Keratinocyte (primary cell): ENCODE measurements around the gene DISC1. TPM values are rescaled to one million over a fixed set of nuclear protein-coding genes. Genes with fewer than 3 reads are reported as not detected.

Experiments used
- DNase-seq: peaks from one replicate; pipeline ENCODE4 v3.0.0-alpha.2; 2011; ENCODE audit warnings: low read depth, missing footprints, low spot score
- FAIRE-seq: peaks from 2 replicates; lab custom pipeline; 2011; peaks lifted over from hg19 to GRCh38; lab: Jason Lieb, UNC
- H2AFZ ChIP-seq: 2 replicates; pipeline ENCODE4 v1.6.0; 2012; ENCODE audit warnings: low read length, control low read depth, inconsistent platforms; ENCODE audit not compliant: control insufficient read depth
- H3K27ac ChIP-seq: 2 replicates; pipeline ENCODE4 v1.5.1; 2011; ENCODE audit warnings: low read length; ENCODE audit not compliant: control insufficient read depth, insufficient read depth
- H3K27me3 ChIP-seq: 3 replicates; pipeline ENCODE4 v1.6.0; 2011; ENCODE audit warnings: low read length; ENCODE audit not compliant: control insufficient read depth, insufficient read depth; ENCODE audit errors: extremely low read depth
- H3K36me3 ChIP-seq, 2 experiments: 2 replicates in 1 of 2; 3 replicates in 1 of 2; pipeline ENCODE4 v1.5.1; 2011; ENCODE audit warnings: low read length in 2 of 2, mild to moderate bottlenecking in 1 of 2; ENCODE audit not compliant: control insufficient read depth in 2 of 2, insufficient read depth in 2 of 2; ENCODE audit errors: extremely low read depth in 1 of 2
- H3K4me1 ChIP-seq: 3 replicates; pipeline ENCODE4 v1.5.1; 2011; ENCODE audit warnings: low read length; ENCODE audit not compliant: control insufficient read depth, insufficient read depth; ENCODE audit errors: extremely low read depth
- H3K4me2 ChIP-seq: 3 replicates; pipeline ENCODE4 v1.6.0; 2011; ENCODE audit warnings: low read depth, low read length; ENCODE audit not compliant: control insufficient read depth, insufficient read depth; ENCODE audit errors: extremely low read depth
- H3K4me3 ChIP-seq, 3 experiments: fragments of 200-600 bp in 1 of 3; sonication (generic) in 1 of 3; 2 replicates in 2 of 3; 3 replicates in 1 of 3; pipeline ENCODE4 v1.5.1; 2011 to 2016; ENCODE audit warnings: low read length in 3 of 3, mild to moderate bottlenecking in 3 of 3, control low read depth in 2 of 3, inconsistent platforms in 1 of 3, low read depth in 1 of 3, mixed read lengths in 1 of 3, mixed run types in 1 of 3, moderate library complexity in 1 of 3; ENCODE audit not compliant: control insufficient read depth in 2 of 3, insufficient read depth in 2 of 3; ENCODE audit errors: extremely low read depth in 1 of 3
- H3K79me2 ChIP-seq: 2 replicates; pipeline ENCODE4 v1.6.0; 2012; ENCODE audit warnings: low read length; ENCODE audit not compliant: control insufficient read depth, insufficient read depth
- H3K9ac ChIP-seq: 3 replicates; pipeline ENCODE4 v1.6.0; 2011; ENCODE audit warnings: low read length; ENCODE audit not compliant: control insufficient read depth, insufficient read depth; ENCODE audit errors: extremely low read depth
- H3K9me1 ChIP-seq: 3 replicates; pipeline ENCODE4 v1.6.0; 2011; ENCODE audit warnings: low read length; ENCODE audit not compliant: control insufficient read depth, insufficient read depth; ENCODE audit errors: extremely low read depth
- H3K9me3 ChIP-seq: 2 replicates; pipeline ENCODE4 v1.5.1; 2012; ENCODE audit warnings: low read depth, low read length; ENCODE audit not compliant: control insufficient read depth
- H4K20me1 ChIP-seq: 3 replicates; pipeline ENCODE4 v1.6.0; 2011; ENCODE audit warnings: low read length; ENCODE audit not compliant: control insufficient read depth, insufficient read depth; ENCODE audit errors: extremely low read depth
- CTCF ChIP-seq, 3 experiments: IDR thresholded peaks in 1 of 3; conservative IDR thresholded peaks in 1 of 3; optimal IDR thresholded peaks in 1 of 3; 2 replicates in 2 of 3; 3 replicates in 1 of 3; pipeline versions ENCODE3 to v1.5.1; 2011; ENCODE audit warnings: low read length in 3 of 3, mild to moderate bottlenecking in 3 of 3, moderate library complexity in 2 of 3, control low read depth in 1 of 3, inconsistent platforms in 1 of 3; ENCODE audit not compliant: insufficient read depth in 2 of 3; ENCODE audit errors: extremely low read depth in 1 of 3
- EZH2 ChIP-seq: IDR thresholded peaks from one replicate; pipeline ENCODE4 v1.6.1; 2012; ENCODE audit warnings: inconsistent platforms, mild to moderate bottlenecking, low read length, moderate library complexity
- dilution Hi-C: fragments of 300-500 bp; cut with MboI; formaldehyde crosslinking; loops from one replicate; pipeline ENCODE4 v1.7.0; 2020; ENCODE audit warnings: low sequenced_read_pairs; ENCODE audit not compliant: extremely low pct_ligation_motif_present
- polyA plus RNA-seq, 5 experiments: library from polyadenylated mRNA; depleted of rRNA in 3 of 5; stranded (reverse) in 3 of 5; stranded (forward) in 1 of 5; unstranded in 1 of 5; fragments of >200 nt; gene quantifications; 1 replicate in 1 of 5; 2 replicates in 3 of 5; 3 replicates in 1 of 5; pipeline versions ENCODE4 v1.2.1 to v1.2.3, GENCODE V29; 2011 to 2012; ENCODE audit warnings: missing spikeins in 2 of 5, low read depth in 1 of 5, low replicate concordance in 1 of 5

DISC1 gene
- polyA plus RNA-seq, 1 donor (not counting 4 experiments of a cell fraction or from before 2014, with no cell fraction given) = 0.47 TPM

DNA sequence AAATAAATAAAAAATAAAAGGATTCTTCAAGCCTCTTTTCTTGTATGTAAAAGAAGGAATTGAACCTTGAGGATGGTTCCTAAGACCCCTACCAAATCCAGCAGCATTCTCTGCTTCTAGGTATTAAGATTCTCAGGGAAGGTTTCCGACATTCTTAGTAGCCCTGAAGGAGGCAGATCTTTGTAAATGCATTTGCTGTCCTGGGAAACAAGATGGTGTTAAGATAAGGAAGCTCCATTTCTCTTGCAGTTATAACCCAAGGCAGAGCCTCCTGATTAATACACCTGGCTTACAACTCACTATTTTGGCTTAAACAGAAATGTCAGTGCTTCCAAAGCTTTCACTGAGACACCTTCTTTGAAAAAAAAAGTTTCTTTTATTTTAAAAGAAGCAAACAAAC lies 393.8 kb downstream of the DISC1 start:
- Histone ChIP-seq H3K36me3 (no peaks in the 10 kb centered on the region), H3K4me2 (no peak overlapping the region), H3K9me3 (no peaks in the 10 kb centered on the region), H3K9me1 (no peaks in the 10 kb centered on the region), H4K20me1 (no peaks in the 10 kb centered on the region), H3K27me3 (peaks cover 4% of the 10 kb centered on the region), H3K4me1 (no peaks in the 10 kb centered on the region), H3K4me3 (no peak overlapping the region), H3K79me2 (no peaks in the 10 kb centered on the region), H3K9ac (no peak overlapping the region), H3K27ac (no peak overlapping the region), H2AFZ (no peak overlapping the region)
- dilution Hi-C loops = no loop called here
- no peak for FAIRE-seq
- DNase-seq = no peak
- TF ChIP-seq EZH2 (no peak), CTCF (optimal IDR thresholded peaks at IDR 0.05 in 1 of 3, IDR thresholded peaks at IDR 0.05 in 1 of 3, conservative IDR thresholded peaks at IDR 0.05 in 1 of 3; ENCODE audit: extremely low read depth in 1 of 3, insufficient read depth in 2 of 3, low read length in 3 of 3) (no peak)

DNA sequence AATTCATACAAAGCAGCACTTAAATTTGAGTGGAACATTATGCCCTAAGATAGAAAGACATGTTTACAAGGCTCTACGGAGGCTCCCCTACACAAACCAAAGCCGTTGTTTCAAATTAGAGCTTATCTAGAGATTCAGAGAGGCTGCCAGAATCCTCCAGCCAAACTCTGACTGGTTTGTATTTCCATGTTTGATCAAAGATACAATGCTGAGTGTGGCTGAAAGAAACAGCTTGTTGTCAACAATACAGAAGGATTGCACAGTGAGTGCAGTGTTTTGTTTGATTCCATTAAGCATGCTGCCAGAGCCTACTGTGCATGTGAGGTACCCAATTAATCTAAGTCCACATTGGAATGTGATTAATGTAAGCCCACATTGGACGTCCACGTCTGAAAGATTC lies 402.7 kb downstream of the DISC1 start:
- FAIRE-seq = no peak
- peaks cover 3% of the 10 kb centered on the region for H3K27me3 ChIP-seq
- no peaks in the 10 kb centered on the region for H3K4me1 ChIP-seq
- H4K20me1 ChIP-seq = no peaks in the 10 kb centered on the region
- no peaks in the 10 kb centered on the region for H3K9me1 ChIP-seq
- dilution Hi-C loops = no loop called here
- H3K27ac ChIP-seq = no peak overlapping the region
- no peaks in the 10 kb centered on the region for H3K79me2 ChIP-seq
- no peaks in the 10 kb centered on the region for H3K9me3 ChIP-seq
- no peak overlapping the region for H3K9ac ChIP-seq
- TF ChIP-seq CTCF (optimal IDR thresholded peaks at IDR 0.05 in 1 of 3, IDR thresholded peaks at IDR 0.05 in 1 of 3, conservative IDR thresholded peaks at IDR 0.05 in 1 of 3; ENCODE audit: extremely low read depth in 1 of 3, insufficient read depth in 2 of 3, low read length in 3 of 3) (no peak), EZH2 (no peak)
- no peak overlapping the region for H2AFZ ChIP-seq
- no peak for DNase-seq
- H3K36me3 ChIP-seq = no peaks in the 10 kb centered on the region
- no peak overlapping the region for H3K4me2 ChIP-seq
- H3K4me3 ChIP-seq = no peak overlapping the region
